HS-5 (cell line): ENCODE measurements around the gene SPATA31A6.
"Not testable (repeated sequence)": the region's sequence is repeated elsewhere in the genome, so short reads cannot be mapped to it uniquely, and the experiment has no call there.

Experiments
- DNase-seq: peaks from one replicate; pipeline ENCODE4 v3.0.0-alpha.2; 2012; ENCODE audit warnings: low read depth

SPATA31A6 gene

GRCh38 chr9:42183359-42183758 lies at the start of gene SPATA31A6:
TSS of gene SPATA31A6 (plus strand) at chr9:42183659. CDS start at chr9:42183688, 29 bp downstream.
- DNase-seq, result not testable (repeated sequence)

- DNase-seq, result not testable (repeated sequence)
These were observed 23.2 kb upstream of the SPATA31A6 start for GRCh38 chr9:42160299-42160698.

DNA sequence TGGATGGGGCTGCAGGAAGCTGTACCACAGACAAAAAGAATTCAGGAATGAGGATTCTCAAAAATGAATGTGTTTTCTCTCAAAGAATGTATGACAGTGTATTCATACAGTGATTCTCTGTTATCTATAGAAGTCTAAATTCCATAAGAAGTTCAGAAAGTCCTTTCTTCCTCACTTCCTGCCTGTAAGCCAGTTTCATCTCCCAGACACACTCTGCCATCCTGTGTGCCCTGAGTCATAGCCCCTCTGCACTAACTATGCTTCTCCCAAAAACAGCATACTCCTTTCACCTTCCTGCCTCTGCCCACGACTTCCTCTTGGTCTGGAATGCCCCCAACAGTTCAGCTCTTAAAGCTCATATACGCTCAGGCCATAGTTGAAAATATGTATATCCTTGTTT lies 36.4 kb downstream of the SPATA31A6 start:
- peak; percentile 36 for DNase-seq

GRCh38 chr9:42223230-42223629 lies 39.8 kb downstream of the SPATA31A6 start:
- peak; percentile 20 for DNase-seq

- not testable (repeated sequence) for DNase-seq
These were observed 49.6 kb downstream of the SPATA31A6 start for GRCh38 chr9:42233031-42233430.

GRCh38 chr9:42234610-42235009 lies 51.2 kb downstream of the SPATA31A6 start:
- DNase-seq, result not testable (repeated sequence)

- not testable (repeated sequence) for DNase-seq
These were observed 52.0 kb downstream of the SPATA31A6 start for GRCh38 chr9:42235352-42235991.

- DNase-seq, result not testable (repeated sequence)
These were observed 52.6 kb downstream of the SPATA31A6 start for GRCh38 chr9:42236097-42236496.

DNA sequence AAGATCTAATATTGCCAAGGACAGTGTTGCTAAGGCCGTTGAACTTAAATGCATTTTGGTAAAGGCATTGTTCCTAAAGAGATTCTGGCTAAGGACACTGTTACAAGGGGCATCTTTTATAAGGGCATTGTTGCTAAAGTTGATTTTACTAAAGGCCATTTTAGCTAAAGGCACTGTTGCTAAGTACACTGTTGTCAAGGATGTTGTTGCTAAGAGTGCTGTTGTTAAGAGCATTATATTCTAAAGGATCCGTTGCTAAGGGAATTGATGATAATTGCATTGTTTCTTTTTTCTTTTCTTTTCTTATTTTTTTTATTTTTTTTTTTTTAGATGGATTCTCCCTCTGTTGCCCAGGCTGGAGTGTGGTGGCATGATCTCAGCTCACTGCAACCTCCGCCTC lies 53.9 kb downstream of the SPATA31A6 start:
- not testable (repeated sequence) for DNase-seq

- DNase-seq, result not testable (repeated sequence)
These were observed 55.4 kb downstream of the SPATA31A6 start for GRCh38 chr9:42238862-42239261.
